Measurements from ENCODE around the gene MEIS1.

Gene MEIS1

GRCh38 chr2:66567729-66568128 lies 132.8 kb downstream of the MEIS1 start:
- DNase-seq (ENCODE audit: low spot score) = no peak

DNA sequence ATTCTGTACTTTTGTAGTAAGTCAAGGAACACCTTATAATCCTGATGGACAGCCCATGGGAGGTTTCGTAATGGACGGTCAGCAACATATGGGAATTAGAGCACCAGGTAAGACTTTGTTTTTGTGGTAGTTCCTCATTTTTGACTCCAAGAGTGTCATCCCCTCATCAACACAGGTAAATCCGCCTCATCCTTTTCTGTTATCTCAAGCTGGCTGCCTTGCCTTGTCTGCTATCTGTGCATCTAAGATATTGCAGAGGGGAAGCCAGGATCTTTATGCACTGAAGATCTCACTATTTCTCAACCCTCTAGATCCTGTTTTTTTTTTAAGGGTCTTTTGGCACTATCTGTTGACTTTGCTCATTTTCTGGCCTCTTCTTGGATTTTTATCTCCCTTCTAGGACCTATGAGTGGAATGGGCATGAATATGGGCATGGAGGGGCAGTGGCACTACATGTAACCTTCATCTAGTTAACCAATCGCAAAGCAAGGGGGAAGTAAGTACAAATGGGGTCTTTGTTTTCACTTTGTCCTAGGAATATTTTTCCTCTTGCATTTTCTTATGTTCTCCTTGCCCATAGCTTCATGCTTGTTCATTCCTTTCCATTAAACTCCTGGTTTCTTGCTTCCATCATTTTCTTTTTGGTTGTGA lies 133.8 kb downstream of the MEIS1 start:
- no peak for DNase-seq (ENCODE audit: low spot score)

DNA sequence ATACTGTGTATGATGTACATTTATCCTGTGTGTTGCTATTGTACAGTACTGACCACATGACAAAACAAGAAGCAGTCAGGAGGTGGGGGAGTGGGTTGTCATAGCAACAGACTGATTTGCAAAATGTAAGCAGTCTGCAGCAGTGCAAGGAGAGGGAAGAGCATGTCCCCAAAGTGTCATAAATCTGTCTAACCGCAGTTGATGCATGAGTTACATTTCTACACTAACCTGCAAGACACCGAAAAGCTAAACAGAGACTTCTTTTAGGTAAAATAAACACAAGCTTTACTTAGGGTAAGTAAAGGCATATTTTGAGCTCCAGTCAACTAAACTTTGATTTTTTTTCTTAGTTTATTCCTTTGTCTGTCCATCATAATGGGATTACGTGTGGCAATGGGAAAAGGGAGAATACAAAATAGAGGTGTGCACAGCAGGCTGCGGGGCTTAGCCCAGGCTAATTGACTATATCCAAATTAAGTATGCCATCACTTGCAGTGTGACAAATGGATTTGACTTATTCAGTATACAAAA lies 134.5 kb downstream of the MEIS1 start:
- DNase-seq (ENCODE audit: low spot score) = no peak

- DNase-seq (ENCODE audit: low spot score) = no peak
Observed at GRCh38 chr2:66569974-66570373, 135.0 kb downstream of the MEIS1 start.

DNA sequence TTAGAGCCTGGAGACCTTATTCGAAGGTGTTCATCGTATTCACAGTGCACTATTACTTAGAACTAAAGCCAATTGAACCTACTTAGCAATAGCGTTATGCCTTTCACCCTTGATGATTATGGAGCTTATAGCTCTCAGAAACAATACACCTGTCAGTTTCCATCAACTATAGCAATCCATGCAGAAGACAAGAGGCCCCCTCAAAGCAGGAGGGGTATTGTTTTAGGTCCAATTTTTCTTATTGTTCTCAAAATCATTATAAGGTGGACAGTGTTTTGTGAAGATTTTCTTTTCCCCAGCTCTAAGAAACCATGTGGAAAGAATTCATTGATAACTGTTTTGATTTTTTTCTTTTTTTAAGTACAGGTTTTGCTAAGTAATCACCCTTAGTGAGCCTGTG lies 135.5 kb downstream of the MEIS1 start:
- no peak for DNase-seq (ENCODE audit: low spot score)

DNA sequence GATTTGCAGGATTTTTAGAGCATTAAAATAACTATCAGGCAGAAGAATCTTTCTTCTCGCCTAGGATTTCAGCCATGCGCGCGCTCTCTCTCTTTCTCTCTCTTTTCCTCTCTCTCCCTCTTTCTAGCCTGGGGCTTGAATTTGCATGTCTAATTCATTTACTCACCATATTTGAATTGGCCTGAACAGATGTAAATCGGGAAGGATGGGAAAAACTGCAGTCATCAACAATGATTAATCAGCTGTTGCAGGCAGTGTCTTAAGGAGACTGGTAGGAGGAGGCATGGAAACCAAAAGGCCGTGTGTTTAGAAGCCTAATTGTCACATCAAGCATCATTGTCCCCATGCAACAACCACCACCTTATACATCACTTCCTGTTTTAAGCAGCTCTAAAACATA lies 137.0 kb downstream of the MEIS1 start:
- no peak for DNase-seq (ENCODE audit: low spot score)

GRCh38 chr2:66572391-66572790 lies 137.5 kb downstream of the MEIS1 start:
- DNase-seq (ENCODE audit: low spot score) = no peak

- DNase-seq (ENCODE audit: low spot score) = no peak
Observed at GRCh38 chr2:66573416-66573815, 138.5 kb downstream of the MEIS1 start.

- peak; percentile 53 for DNase-seq (ENCODE audit: low spot score)
Observed at GRCh38 chr2:66573821-66574233, 138.9 kb downstream of the MEIS1 start.

- peak; percentile 82 for DNase-seq (ENCODE audit: low spot score)
Observed at GRCh38 chr2:66574701-66575624, 140.0 kb downstream of the MEIS1 start.

GRCh38 chr2:66575625-66576310 lies 140.8 kb downstream of the MEIS1 start:
- DNase-seq (ENCODE audit: low spot score) = peak; percentile 78

DNA sequence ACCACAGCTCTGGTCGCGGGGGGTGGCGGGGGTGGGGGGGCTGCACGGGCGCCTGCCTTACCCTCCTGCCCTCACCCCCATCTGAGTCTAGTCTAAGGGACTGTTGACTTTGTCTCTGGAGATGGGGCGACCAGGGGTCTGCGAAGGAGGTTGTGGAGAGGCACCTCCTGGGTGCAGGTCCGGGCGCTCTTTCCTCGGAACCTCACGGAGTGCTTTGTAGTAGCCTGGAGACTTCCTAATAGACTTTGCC lies 141.3 kb downstream of the MEIS1 start:
- peak; percentile 76 for DNase-seq (ENCODE audit: low spot score)

DNA sequence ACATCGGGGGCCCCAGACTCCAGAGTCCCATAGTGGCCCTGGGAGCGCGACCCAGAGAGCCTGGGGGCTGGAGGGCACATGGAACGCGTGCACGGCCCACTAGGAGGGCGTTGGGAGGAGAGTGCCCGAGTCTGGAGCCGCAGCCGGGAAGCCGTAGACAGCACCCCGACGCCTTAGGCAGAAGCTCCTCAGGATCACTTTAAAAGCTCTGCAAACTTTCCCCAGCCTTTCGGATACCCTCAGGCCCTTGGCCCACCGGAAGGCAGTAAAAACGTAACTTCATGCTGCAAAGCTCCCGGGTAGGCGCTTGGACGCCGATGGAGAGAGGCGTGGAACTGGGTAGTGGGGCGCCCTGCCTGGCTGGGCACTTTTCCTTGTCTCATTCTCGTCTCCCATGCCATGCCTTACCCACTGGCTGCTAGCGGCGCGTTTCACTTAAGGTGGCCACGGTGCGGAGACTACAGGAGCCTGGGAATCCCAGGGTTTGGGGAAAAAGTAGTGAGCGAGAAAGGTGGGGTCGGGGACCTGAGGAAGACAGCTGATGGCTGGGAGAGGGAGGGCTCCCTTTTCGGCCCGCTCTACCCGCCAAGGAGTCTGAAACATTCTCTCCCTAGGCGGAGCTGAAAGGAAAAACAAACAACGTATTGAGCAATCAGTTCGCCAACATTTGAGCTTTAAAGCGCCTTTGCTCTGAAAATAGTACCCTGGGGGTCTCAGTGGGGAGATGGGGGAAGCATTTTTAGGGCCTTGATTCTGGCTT lies 141.8 kb downstream of the MEIS1 start:
- peak; percentile 61 for DNase-seq (ENCODE audit: low spot score)

DNA sequence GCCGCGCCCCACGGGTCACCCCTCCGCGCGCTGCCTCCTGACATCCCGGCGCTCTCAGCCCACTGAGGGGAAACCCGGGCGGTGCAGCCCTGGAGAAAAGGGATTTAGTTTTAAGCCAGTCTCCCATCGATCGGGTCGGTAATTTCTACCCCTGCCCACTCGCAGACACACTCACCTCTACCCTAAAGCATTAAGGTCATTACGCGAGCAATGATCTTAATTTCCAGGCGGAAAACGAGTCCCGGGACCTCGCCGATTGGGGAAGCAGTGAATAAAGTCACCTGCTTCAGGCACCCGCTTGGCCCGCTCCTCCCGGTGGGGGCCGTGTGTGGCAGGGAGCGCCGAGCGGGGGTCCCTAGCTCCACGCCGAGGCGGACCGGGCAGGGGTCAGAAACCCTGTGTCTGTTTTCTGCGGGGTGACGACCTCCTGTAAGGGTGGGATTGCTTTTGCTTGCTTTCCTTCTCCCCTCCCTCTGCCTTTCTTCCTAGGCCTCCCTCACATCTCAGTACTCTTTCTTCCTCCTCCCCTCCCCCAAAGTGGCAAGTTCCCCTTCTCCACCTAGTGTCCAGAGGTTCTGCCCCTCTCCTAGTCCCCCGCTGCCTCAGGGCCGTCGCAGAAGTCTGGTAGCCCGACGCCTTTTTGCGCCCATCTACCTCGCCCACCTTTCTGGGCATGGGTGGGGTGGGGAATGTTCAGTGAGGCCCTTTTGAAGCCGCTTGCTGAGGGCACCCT lies 142.6 kb downstream of the MEIS1 start:
- peak; percentile 64 for DNase-seq (ENCODE audit: low spot score)

- peak; percentile 60 for DNase-seq (ENCODE audit: low spot score)
Observed at GRCh38 chr2:66578054-66578686, 143.2 kb downstream of the MEIS1 start.

DNA sequence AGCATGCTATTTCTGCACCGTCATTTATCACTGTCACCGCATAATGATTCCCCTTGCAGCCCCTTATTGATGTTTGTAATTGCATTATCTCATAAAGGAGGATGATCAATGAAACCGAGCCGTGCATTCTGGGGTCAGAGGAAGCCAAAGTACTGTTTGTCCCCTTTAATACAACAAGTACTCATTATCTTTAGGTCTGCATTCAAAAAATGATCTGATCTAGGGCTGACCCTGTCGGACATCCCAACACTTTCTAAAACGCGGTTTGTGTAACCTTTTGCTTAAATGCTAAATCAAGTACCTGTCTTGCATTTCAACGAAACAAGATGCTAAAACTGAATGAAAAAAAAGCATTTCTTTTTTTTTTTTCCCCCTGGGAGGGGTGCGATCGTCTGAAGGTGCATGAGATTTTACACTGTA lies 143.8 kb downstream of the MEIS1 start:
- no peak for DNase-seq (ENCODE audit: low spot score)

- no peak for DNase-seq (ENCODE audit: low spot score)
Observed at GRCh38 chr2:66579186-66580126, 144.5 kb downstream of the MEIS1 start.

DNA sequence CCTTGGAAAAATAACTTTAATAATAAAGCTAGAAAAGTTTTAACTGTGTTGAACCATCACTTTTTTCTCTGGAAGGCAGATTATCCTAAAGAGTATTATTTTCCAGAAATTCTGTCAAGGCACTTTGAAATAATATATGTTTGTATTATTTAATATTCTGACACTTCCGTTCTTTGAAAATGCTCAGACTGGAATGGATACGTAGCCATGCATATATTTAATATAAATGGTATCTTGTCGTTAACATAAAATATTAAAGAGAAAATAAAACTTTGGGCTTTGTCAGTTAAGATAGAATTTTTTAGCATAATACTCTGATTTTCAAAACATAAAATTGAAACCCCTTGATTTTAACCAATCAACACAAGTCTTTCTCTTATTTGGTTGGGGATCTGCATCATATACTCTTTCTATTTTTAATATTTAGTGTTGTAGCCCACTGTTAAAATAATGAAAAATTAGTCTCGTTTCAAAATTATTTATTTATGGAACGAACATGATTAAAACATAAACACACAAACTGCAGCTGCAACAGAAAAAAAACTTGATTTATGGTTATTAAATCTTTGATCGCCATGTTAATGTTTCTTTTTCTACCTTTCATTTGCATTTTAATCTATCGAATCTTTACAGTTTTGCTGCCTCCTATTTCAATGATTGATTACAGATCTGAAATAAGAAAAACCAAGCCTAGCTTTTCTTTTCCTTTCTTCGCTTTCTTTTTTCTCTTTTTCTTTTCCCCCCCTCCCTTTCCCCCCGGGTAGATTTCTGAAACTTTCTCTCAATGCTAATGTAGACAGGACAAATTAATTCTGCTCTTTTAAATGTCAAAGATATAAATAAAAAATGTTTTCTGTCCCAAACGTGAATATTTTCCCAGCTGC lies 145.5 kb downstream of the MEIS1 start:
- no peak for DNase-seq (ENCODE audit: low spot score)
